ENCODE data around the gene KATNIP. TPM values are rescaled to one million over a fixed set of nuclear protein-coding genes. Genes with fewer than 3 reads are reported as not detected.

KATNIP gene
- total RNA-seq: 46.0 TPM

DNA sequence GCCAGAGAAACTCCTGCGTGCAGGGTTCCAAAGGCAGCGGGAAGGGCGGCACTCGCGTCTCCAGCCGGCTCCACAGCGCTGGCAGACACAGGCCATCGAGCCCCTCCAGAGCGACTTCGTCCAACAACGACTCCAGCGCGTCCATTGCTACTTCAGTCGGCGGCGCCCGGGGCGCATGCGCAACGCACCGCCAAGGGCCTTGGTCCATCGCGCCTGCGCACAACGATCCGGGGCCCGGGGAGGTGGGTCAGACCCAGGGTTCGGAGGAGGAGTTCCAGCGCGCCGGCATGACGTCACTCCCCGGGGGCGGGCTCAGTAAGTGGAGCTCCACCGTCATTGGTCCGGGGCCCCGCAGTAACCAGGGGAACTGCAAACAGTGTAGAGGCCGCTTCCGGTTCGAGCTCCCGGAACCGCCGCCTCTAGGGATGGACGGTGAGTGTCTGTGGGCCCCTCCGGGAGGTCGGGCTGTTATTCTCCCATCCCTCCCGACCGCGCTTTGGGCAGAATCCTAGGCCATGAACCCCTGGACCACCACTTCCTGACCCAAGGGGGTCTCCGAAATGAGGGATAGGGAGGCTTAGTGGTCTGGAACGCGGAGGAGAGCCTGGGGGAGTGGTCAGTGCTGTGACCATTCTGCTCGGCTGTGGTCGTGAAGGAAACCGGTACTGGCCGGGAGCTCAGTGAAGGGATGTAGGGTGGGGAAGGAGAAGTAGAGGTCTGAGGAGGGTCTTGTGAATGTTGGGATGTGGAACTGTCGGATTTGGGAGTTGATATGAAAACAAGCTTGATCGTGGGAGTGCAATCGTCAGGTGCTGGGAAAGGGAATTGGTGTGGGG is at the start of gene KATNIP, which contains the start of gene GTF3C1:
Gene KATNIP (plus strand): TSS at position 399 of the 836 bp plus-strand sequence. CDS start 27 bp downstream, at position 426.
Gene GTF3C1 (minus strand): TSS at position 168 of the 836 bp plus-strand sequence. CDS start 23 bp downstream, at position 145.
- DNase-seq (ENCODE audit: low spot score): peak; percentile 100

DNA sequence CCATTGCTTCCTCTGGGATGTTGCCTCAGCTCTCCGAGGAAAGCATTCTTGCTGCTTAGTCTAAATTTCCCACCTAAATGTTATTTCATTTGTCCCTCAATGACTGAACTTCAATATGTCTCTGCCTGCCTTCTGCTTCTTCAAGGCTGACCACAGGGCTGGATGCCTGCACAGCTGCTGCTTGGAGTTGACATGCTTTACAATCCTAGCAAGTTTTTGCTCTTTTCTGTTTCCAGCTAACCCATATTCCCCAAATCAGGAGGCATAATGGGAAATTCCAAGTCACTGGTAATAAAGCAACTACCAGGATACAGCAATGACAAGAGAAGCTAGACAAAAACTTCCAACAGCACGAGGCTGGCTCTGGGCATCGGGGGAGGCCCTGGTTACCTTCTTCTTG is 49.1 kb upstream of the KATNIP start:
- DNase-seq (ENCODE audit: low spot score): no peak

DNA sequence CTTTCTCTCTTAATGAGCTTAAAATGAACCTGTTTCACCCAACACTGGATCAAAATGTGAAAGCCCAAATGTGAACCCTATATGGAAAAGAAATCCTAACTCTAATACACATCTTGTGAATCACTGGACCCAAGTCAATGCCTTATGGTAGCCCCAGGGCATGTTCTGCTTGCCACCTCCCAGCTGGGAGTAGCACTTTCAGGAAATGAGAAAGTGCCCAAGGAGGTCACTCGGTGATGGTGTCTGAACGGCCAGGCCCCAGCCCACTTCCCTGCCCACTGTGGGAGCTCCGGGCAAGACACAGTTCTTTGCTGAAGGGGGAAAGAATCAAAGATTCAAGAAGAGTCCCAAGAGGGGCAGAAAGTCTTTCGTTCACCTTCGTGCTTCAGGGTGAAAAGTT is 46.3 kb upstream of the KATNIP start:
- DNase-seq (ENCODE audit: low spot score): no peak

DNA sequence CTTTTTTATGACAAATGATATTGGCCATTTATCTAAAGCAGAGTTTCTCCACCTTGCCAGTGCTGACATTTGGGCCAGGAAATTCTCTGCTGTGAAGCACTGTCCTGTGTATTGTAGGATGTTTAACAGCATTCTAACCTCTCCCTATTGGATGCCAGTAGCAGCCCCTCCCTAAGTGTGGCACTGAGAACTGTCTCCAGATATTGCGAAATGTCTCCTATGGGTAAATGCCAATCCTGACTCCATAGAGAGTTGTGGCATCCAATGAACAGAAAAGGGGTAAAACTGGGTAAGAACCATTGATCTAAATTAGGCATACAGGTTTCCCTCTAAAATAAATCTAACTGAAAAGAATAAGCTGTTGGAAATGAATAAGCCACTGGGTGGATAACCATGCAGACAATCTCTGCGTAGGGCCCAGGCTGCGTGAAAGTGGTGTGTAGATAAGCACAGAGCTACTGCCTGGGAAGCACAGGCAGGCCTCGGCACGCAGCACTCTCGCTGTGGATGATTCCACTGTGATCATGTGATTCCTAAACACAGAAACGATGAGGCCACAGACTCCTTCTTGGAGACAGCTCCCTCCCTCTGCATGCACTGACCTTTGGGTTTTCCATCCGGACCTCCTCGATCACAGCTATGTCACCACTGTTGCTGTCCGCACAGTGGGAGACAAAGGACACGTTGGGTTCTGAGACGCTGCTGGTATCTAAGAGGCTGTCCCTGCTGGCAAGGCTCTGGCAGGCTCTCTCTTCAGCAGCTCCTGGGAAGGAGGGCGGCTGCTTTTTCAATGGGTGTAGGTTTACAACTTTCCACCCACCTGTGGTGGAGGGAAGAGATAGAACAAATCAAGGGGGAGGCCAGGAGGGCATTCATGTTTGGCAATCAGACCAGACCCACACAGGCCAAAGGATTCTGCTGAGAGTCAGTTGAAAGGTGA is 44.4 kb upstream of the KATNIP start:
- DNase-seq (ENCODE audit: low spot score): no peak

DNA sequence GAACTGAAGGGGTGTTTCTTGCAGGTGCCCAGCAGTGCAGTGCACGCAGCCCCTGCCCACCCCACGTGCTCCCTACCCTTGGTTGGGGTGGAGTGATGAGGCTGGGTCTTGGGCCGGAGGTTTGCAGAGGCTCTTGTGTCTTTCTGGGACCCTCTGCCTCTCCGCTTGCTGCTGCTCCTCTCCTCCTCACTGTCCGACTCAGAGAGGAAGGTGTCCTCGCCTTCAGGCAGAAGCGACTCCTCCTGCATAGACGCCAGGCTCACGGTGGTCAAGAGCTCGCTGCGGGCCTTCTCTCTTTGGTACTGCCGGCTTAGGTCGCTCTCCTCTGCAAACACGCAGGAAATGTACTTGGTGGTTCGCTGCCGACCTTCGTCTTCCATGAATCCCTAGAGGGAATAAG is 43.2 kb upstream of the KATNIP start:
- no peak for DNase-seq (ENCODE audit: low spot score)

DNA sequence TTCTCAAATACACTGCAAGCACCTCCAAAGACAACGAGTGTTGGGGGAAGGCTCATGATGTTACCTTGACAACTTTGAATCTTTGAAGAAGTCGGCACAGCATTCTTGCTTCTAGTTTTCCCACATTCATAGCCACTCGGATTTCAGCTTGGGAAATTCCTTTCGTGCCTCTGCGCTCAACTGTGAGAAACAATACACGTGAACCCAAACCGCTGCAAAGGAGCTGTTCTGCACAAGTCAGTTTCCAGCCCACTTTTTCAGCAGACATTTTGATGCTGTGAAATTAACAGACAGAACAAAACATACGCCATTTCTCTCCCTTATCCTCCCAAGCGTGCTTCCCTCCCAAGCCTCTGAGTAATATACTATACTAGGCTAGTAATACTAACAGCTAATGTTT is 41.5 kb upstream of the KATNIP start:
- DNase-seq (ENCODE audit: low spot score): no peak

DNA sequence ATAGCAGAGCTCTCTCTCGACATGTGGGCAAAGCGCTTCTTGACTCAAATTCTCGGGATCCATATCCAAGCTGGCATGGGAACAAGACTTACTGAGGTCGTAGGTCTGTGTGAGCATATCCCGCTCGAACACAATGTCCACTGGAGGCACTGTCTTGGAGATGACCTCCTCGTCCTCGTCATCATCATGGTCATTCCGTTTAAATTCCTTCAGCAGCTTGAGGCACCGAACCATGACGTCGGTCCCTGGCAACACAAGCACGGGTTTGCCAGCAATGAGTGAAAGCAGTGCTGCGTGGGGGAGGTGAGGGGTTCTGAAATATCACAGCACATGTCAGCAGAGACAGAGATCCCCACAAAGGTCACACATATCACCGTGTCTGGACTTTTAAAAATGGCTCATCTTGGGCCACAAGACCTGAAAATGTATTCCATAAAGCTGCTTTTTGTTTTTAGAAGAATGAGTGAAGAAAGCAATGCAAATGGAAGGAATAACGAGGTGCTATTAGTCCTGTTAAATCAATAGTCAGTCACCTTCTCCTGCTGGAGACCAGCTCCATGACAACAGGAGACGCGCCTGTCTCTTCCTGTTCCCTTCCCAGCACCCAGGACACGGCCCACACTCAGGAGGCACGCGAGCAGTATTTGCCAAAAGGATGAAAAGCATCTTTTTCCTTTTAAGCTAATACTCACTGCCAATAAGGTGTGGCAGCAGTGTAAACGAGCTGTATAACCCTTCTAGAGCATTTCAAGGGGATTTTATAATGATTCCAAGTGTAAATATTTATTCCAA is 38.1 kb upstream of the KATNIP start:
- no peak for DNase-seq (ENCODE audit: low spot score)

DNA sequence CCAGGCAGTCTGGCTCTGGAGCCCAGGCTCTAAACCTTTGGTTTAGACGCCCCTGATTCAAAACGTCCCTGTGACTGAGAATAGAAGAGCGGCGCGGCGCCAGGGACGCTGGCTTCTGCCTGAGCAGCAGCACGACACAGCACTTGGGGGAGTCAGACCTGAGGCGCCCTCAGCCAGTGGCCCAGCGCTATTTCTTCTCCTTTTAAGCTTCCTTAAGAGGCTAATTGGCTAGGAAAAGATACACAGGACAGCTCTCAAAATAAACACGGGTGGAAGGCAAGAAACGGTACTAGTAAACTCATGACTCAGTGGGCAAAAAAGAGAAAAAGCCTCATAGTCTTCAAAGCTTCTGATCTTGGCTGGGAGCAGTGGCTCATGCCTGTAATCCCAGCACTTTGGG is 35.1 kb upstream of the KATNIP start:
- no peak for DNase-seq (ENCODE audit: low spot score)

DNA sequence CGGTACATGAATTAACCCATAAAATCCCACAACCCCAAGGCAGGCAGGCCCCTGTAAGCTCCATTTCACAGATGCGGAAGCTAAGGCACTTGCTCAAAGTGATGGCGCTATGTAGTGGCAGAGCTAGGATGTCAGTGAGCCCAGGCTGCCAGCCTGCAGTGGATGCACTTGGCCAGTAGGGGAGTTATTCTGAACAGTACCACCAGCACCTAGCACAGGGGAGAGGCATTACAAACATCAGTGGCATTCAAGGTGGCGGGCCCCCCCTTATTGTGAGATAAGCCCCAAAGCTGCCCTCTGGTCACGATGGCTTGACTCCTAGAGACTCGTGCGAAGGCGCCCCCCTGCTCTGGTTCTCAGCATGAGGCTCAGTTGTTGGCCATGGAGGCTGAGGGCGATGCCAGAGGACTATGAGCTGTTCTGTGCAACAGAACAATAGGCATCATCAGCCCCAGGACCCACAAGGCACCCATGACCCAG is 34.0 kb upstream of the KATNIP start:
- no peak for DNase-seq (ENCODE audit: low spot score)

DNA sequence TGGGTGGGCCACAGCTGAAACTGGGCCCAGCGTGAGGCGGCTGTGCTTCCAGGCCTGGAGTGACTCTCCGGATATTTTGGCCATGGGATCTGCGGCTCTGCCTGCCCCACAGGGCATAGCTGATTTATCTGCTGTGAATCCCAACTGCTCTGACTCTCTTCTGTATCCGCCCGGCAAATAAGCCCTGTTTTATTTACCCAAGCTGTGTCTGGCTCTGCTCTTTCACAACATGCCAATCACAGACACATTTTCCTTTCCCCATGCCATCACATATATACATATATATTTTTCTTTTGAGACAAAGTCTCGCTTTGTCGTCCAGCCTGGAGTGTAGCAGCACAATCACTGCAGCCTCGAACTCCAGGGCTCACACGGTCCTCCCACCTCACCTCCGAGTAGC is 33.6 kb upstream of the KATNIP start:
- DNase-seq (ENCODE audit: low spot score): no peak

DNA sequence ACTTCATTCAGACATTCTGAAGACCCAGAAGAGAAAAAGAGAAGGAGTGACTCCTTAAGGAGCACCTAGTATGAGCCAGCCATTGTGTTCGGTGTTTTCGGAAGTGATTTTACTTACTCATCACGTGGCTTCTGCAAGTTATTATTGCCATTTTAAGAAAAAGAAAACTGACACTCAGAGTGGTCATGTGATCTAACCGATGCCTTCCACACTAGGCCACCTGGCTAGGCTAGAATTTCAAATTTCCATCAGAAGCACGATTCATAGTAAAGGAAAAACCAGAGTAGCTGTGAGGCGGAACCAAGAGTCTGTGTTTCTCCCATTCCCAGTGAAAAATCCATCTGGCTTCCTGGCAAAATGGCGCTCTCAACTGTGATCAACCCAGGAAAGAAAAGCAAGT is 32.3 kb upstream of the KATNIP start:
- DNase-seq (ENCODE audit: low spot score): no peak

DNA sequence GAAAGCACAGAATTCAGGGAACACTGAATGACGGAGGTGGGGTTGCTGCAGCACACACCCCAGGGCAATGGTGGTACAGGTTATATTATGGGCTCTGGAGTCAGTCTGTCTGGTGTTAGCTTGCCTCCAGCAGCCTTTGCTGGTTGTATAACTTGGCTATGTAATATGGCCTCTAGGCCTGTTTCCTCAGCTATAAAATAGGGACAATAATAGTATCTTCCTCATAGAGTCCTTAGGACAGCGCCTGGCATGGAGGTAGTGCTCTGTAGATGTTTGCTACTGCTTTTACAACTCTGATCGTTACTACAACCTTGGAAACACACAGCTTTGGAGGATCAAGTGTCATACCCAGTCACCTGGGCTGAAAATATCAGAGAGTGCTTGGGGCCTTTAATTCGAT is 31.7 kb upstream of the KATNIP start:
- DNase-seq (ENCODE audit: low spot score): no peak

DNA sequence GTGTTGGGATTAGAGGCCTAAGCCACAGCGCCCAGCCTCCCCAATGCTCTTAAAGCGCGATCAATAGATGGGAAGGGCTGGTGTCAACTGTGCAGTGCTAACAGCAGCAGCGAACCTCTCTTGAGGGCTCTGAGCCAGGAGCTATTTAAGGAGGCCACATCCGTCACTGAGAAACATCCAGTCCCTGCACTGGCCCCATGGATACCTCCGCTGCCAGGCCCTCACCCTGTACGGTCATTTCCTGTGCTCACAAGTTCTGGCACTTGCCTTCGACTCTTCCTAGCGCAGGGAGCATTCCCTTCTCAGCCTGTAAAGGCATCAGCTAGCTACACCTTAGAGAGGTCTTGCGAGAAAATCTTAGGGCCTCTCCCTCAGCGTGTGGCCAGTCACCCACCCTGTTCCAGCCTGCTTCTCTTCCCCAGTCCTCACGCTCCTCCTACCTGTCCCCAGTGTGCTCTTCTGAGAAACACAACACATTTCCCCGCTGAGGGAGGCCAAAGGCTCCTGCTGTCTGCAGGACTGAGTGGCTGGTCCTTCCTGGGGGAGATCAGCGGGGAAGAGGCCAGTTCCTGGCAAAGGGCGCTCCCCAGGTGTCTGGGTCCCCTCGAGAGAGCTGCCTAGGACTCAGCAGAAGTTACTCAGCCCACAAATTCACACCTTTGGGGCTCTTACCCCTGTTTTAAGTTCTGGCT is 28.8 kb upstream of the KATNIP start:
- DNase-seq (ENCODE audit: low spot score): peak; percentile 55

DNA sequence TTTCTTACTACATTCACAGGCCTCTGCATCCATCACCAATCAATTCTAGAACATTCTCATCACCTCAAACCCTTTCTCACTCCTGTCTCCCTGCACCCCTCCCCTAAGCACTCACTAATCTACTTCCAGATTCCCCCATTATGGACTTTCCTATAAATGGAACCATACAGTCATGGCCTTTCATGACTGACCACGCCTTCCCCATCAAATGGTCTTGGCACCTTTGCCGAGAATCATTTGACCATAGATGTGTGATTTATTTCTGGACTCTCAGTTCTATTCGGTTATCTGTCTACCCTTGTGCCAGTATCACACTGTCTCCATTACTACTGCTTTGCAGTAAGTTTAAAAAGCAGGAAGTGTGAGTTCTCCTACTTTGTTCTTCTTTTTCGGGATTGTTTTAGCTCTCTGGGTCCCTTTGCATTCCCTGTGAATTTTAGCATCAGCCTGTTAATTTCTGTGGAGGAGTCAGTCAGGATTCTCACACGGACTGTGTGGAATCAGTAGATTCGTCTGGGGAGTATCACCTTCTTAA is 27.7 kb upstream of the KATNIP start:
- no peak for DNase-seq (ENCODE audit: low spot score)

DNA sequence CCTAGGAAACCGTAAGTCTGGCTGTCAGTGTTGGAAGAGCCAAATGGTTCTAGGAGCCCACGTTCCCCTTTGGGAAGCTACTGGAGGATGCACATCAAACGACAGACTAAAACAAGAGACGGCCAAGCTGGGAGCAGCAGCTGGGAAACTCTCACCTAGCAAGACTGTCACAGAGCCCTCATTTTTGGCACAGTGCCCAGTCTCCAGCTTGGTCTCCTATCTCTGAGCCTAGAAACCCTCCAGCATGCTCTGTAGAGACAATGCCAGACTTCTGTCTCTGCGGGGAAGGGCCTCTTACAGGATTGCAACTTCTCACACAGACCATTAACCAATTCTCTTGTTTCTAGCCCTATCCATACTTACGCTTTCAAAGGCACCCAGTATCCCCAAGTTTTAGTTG is 23.8 kb upstream of the KATNIP start:
- DNase-seq (ENCODE audit: low spot score): no peak

DNA sequence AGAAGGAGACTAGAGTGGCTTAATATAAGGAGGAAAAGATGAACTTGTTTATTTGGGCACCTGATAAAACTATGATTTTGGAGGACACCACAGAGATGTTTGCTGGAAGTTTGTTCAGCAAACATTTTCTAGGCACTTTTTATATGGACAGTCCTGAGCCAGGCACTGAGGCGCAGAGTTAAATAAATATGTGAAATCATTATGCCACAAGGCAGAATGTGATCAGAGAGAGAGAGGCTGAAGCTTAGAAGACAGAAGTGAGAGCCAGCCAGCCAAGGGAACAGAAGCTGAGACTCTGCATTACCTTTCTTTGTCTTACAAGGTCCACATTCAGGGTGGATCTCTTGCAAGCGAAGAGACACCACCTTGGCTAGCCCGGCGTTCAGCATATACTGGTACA is 21.6 kb upstream of the KATNIP start:
- no peak for DNase-seq (ENCODE audit: low spot score)

DNA sequence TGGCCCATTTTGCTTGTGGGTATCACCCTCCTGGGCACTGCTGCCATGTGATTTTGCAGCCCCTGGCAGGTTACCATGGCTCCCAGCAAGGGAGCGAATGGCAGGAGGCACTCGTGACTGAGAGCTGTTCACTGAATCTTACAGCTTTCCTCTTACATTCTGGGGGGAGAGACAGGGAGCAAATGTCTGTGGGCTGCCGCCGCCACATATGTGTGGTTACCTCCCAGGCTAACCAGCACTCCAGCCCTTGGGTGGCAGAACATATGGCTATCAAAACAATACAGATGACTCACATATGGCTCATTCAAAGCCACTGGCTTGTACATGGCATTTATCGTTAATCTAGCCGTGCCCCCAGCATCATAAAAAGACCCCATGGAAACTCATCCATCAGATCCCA is 20.0 kb upstream of the KATNIP start:
- DNase-seq (ENCODE audit: low spot score): no peak

DNA sequence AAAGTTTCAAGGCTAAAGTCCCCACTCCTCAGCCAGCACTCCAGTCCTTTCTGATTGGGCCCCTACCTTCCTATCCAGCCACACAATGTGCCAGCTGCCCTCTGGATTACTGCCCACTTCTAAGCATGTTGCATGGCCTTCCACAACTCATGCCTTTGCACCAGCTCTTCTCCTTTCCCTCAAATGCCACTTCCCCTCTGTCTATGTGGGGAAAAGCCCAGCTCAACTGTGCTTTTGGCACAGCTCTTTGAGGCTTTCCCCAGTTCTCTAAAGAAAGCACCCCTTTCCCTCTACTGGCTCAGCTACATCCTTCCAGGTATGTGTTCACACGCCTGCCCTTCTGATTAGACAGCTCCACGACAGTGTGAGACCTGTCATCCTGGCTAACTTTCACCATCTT is 18.8 kb upstream of the KATNIP start:
- DNase-seq (ENCODE audit: low spot score): no peak

DNA sequence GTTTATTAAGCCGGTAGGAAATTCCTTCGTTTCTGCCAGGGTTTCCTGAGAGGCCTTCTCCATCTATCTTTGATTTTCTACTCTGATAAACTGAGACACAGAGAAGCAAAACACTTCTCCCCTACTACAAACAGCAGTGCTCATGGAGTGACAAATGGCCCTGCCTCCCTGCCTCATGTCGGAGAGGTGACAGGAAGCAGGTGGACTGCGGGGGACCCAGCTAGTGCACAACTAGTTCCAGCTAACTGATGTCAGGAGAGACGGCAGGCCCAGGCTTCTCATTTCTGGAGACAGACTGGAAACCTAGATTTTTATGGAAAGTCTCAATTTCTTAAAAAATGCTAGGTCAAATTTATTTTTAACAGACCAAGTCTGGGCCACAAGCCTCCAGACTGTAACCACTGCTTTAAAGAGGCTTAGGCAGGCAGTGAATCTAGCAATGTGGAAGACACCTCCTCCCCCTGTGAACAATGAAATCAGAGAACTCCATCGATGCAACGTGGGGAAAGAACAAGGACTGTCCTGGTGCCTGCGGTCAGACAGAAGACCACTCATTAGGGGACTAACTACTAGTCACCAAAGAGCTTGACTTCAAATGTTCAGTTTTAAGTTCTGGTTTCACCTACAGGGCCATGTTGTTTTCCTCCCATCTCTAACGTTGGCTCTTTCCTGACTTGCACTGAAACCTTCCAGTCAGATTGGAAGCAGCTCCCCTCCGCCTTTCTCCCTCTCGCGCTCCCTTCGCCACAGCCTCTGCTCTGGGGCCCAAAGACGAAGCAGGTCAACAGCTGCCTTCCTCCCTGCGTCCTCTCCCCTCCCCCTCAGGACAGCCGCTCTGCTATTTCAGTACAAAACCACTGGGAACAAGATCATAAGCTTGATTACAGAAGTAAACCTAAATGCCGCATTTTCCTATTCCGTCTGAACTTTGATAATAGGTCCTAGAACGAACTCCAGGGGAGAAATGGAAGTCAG is 17.8 kb upstream of the KATNIP start:
- no peak for DNase-seq (ENCODE audit: low spot score)

DNA sequence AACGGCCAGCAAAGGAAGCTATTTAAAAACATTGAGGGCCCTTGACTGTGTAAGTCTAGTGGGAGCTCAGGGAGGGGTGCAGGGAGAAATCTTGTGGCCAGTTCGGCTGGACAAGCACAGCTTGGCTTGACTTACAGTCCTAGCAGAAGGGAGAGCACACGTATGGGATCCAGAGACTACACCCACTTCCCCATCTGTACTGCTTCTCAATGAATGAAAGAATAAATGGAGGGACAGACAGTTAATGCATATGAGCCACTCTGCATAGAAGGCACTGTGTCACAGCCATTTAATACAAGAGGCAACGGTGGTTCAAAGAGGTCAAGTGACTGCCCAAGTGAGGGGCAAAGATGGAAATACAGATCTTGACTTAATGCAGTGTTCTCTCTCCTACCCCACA is 15.7 kb upstream of the KATNIP start:
- DNase-seq (ENCODE audit: low spot score): no peak

Measured in ureter (tissue), 1 donor.